ENCODE data around the gene SEC61B. TPM values are rescaled to one million over a fixed set of nuclear protein-coding genes. Genes with fewer than 3 reads are reported as not detected.

The SEC61B gene
- 100 to 1,000 TPM; 408 to 447 (median 440) TPM for polyA plus RNA-seq

DNA sequence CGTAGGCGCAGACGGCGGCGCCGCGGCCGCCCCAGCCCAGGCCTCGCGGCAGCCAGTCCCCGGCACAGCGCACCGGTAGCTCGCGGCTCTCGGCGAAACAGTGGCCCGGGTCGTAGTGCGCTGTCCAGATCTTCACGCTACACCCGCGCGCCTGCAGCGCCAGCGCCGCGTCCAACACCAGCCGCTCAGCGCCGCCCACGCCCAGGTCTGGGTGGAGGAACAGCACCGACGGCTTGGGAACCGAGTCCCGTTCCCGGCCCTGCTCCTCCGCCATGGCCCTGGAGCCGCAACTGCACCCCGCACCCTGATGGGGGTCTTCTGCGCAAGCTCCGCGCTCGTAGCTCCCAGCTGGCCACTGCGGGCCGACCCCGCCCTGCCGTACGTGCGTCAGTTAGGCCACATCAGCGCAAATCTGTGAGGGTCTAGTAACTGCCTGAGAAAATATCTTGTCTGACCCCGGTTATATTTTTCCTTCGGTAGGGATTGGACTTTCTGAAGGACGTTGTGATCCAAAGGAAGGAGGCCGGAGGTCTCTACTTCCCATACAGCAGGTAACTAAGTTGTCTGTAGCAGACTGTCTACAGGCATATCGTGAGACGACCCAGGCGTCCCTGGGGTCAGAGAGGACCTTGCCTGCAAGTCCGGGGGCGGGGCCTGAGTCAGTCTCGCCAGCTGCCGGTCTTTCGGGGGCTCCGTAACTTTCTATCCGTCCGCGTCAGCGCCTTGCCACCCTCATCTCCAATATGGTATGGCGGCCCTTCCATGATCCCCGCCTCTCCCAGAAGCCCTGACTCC, at the start of gene SEC61B, which contains the start of gene ALG2:
SEC61B (plus strand) TSS at position 662 of the 795 bp plus-strand sequence; CDS start at position 744, 82 bp downstream.
ALG2 (minus strand) TSS at position 322 of the 795 bp plus-strand sequence; CDS start at position 274, 48 bp downstream.
- H3K4me1 Mint-ChIP-seq, result peaks cover 70 to 94% of the 10 kb centered on the region in 2 donors
- peak within 1 kb of the TSS; percentile 100 for H3K27ac Mint-ChIP-seq
- H3K9me3 Mint-ChIP-seq, result peaks cover 0 to 2% (median 0%) of the 10 kb centered on the region in 6 donors
- peak within 1 kb of the TSS; percentile 99 to 100 (median 99) for H3K4me3 Mint-ChIP-seq
- H3K27me3 Mint-ChIP-seq (ENCODE audit: low read depth in 3 of 3), result peaks cover 9 to 16% (median 9%) of the 10 kb centered on the region in 3 donors
- H3K36me3 Mint-ChIP-seq, result peaks cover 0 to 12% (median 11%) of the 10 kb centered on the region in 3 donors
- peak; percentile 96 to 97 (median 96) for DNase-seq

DNA sequence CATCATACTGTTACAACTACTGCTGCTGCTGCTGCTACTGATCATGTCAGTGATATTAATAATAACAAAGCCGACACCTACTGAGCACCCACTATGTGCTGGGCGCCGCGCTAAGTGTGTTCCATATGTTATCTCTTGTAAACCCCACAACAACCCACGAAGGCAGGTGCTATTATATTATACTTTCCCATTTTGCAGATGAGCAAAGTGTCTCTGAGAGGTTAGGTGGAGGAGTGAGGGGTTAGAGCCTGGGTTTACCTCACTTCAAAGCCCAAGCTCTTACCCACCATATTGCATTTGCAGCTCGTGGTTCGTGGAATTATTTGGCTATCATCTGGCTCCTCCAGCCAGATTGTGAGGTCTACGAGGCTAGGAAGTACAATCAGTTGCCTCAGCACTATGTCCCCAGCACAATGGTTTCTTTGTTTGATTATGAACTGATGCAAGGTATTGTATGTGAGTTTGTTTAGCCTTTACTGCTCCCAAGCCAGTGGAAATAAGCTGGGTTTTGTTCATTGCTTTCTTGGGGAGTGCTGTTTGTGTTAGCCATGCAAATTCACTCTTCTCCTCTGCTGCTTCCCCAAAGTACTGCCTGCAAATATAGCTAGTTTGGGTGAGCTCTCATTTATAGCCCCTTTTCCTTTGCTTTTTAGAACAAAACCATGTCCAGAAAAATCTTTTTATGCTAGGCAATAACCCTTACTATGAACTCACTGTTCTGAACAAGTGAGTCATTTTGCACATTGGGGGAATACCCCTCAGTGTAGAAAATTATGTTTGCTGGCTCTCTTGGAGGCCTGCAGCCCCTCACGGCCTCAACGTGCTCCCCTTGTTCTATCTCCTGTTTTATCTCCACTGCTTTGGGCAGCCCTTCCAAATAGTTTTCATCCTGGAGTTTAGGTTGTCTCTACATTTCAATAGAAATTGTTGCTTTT, 48.2 kb upstream of the SEC61B start:
- H3K27me3 Mint-ChIP-seq (ENCODE audit: low read depth in 3 of 3), result peaks cover 2 to 5% (median 2%) of the 10 kb centered on the region in 3 donors
- peaks cover 0 to 2% (median 0%) of the 10 kb centered on the region in 6 donors for H3K9me3 Mint-ChIP-seq
- H3K4me3 Mint-ChIP-seq, result no peak overlapping the region
- peaks cover 0 to 15% (median 0%) of the 10 kb centered on the region in 3 donors for H3K36me3 Mint-ChIP-seq
- no peak for DNase-seq
- no peaks in the 10 kb centered on the region for H3K4me1 Mint-ChIP-seq
- no peak overlapping the region for H3K27ac Mint-ChIP-seq

- no peak for DNase-seq
- H3K27ac Mint-ChIP-seq, result no peak overlapping the region
- H3K9me3 Mint-ChIP-seq, result no peaks in the 10 kb centered on the region
- peaks cover 0 to 6% (median 2%) of the 10 kb centered on the region in 3 donors for H3K27me3 Mint-ChIP-seq (ENCODE audit: low read depth in 3 of 3)
- no peak overlapping the region for H3K4me3 Mint-ChIP-seq
- H3K4me1 Mint-ChIP-seq, result peaks cover 2 to 17% of the 10 kb centered on the region in 2 donors
- peaks cover 0 to 9% (median 0%) of the 10 kb centered on the region in 3 donors for H3K36me3 Mint-ChIP-seq
These were observed 45.5 kb upstream of the SEC61B start for GRCh38 chr9:99176527-99177013.

DNA sequence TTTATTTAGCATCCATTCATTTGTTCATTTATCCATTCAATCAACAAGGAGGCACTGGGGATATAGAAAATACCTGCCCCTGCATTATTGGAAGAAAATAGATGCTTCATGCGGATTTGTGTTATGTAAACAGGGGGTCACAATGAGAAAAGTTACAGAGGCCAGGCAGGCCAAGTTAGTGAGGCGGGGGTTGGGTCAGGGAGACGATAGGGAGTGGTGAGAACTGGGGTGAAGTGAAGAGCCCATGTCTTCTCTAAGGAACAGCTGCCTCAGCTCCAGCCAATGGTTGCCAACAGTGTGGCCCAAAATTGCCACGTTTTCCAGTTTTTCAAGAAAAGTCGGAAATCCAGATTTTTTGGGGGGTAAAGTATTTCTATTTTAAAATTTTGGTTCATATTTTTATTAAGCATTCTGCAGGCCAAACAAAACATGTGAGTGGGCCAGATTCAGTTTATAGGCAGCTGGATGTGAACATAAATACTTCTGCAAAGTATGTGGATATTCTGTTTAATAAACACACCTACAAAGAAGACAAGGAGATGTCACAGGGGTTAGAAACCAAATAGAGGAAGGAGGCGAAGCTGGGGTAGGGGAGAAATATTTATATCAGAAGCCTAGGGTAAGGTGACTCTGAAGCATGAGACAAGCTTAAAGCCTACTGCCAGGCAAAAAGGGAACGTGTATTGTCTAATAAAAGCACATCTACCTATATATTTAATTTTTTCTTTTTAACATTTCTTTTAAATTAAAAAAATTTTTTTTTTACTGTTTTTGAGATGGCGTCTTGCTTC, 44.3 kb upstream of the SEC61B start:
- no peak for DNase-seq
- Mint-ChIP-seq H3K4me1 (peaks cover 6 to 28% of the 10 kb centered on the region in 2 donors), H3K4me3 (no peak overlapping the region), H3K9me3 (no peaks in the 10 kb centered on the region), H3K27me3 (ENCODE audit: low read depth in 3 of 3) (peaks cover 0 to 5% (median 0%) of the 10 kb centered on the region in 3 donors), H3K36me3 (peaks cover 0 to 3% (median 0%) of the 10 kb centered on the region in 3 donors), H3K27ac (no peak overlapping the region)

- H3K36me3 Mint-ChIP-seq, result no peaks in the 10 kb centered on the region
- H3K27me3 Mint-ChIP-seq (ENCODE audit: low read depth in 3 of 3), result peaks cover 0 to 5% (median 0%) of the 10 kb centered on the region in 3 donors
- no peak overlapping the region for H3K4me3 Mint-ChIP-seq
- no peaks in the 10 kb centered on the region for H3K9me3 Mint-ChIP-seq
- H3K27ac Mint-ChIP-seq, result no peak overlapping the region
- no peak for DNase-seq
- H3K4me1 Mint-ChIP-seq, result peaks cover 8 to 30% of the 10 kb centered on the region in 2 donors
These were observed 42.9 kb upstream of the SEC61B start for GRCh38 chr9:99178912-99179872.

DNA sequence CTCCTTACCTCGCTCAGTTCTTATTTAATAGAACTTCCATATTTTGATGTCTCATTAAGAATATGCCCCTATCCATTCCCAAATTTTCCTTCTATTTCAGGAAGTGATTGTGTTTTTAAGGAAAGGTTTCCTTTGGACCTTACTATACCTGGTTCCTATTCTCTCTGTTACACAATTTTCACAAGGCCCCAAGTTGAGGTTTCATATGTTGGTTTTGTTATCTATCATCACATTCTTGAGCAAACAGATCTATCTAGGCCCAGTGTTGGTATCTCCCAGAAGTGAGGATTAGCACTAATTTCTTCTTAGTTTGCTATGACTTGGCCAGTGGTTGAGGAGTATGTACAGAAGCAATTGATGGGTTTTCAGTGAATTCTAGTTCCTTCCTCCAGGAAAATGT, 41.9 kb upstream of the SEC61B start:
- H3K4me1 Mint-ChIP-seq, result peaks cover 18 to 37% of the 10 kb centered on the region in 2 donors
- no peak for DNase-seq
- H3K27ac Mint-ChIP-seq, result no peak overlapping the region
- no peaks in the 10 kb centered on the region for H3K9me3 Mint-ChIP-seq
- peaks cover 0 to 5% (median 0%) of the 10 kb centered on the region in 3 donors for H3K27me3 Mint-ChIP-seq (ENCODE audit: low read depth in 3 of 3)
- no peaks in the 10 kb centered on the region for H3K36me3 Mint-ChIP-seq
- H3K4me3 Mint-ChIP-seq, result no peak overlapping the region

DNA sequence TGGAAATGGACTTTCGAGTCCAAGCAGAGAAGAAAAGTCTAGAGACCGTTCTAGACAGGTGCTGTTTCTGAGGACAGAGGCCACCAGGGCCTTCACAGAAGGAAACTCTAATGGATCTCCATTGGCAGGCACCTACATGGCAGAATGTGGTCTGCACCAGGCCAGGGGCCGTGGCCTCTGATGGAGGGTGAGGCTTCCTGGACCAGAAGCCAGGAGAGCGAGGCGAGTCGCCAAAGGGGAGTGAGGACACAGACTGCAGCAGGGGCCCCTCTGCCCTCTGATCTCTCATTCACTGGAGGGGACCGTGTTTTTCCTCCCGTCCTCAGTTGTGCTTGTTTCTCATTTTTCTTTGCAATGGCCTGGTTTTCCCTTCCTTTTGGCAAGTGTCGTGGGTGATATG, 41.4 kb upstream of the SEC61B start:
- H3K27ac Mint-ChIP-seq, result no peak overlapping the region

DNA sequence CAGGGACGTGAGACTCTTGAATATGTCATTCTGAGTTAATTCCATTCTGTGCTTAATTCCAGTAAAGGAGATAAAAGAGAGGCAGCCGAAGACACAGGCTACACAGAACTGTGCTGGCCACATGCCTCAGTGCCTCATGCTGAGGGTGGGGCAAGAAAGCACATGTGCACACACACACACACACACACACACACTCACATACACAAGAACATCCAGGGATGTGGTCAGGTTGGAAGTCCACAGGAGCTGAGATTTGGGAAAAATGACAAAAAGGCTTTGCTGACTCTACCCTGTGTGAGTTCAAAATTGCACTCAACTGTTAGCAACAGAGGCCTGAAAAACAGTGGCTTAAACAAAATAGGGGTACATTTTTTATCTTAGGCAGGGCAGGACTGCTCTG, 40.9 kb upstream of the SEC61B start:
- peaks cover 0 to 5% (median 0%) of the 10 kb centered on the region in 3 donors for H3K27me3 Mint-ChIP-seq (ENCODE audit: low read depth in 3 of 3)
- peak overlapping the region; percentile 25 to 82 (median 40) for H3K27ac Mint-ChIP-seq
- no peak for DNase-seq
- H3K4me1 Mint-ChIP-seq, result peaks cover 21 to 37% of the 10 kb centered on the region in 2 donors
- H3K36me3 Mint-ChIP-seq, result no peaks in the 10 kb centered on the region
- no peak overlapping the region for H3K4me3 Mint-ChIP-seq
- H3K9me3 Mint-ChIP-seq, result no peaks in the 10 kb centered on the region

More for the DNA sequence above, 41.4 kb upstream of the SEC61B start:
- Mint-ChIP-seq H3K27me3 (ENCODE audit: low read depth in 3 of 3) (peaks cover 0 to 5% (median 0%) of the 10 kb centered on the region in 3 donors), H3K4me3 (no peak overlapping the region), H3K36me3 (no peaks in the 10 kb centered on the region), H3K4me1 (peaks cover 21 to 37% of the 10 kb centered on the region in 2 donors), H3K9me3 (no peaks in the 10 kb centered on the region)
- no peak for DNase-seq

GRCh38 chr9:99181621-99182020, 40.5 kb upstream of the SEC61B start:
- Mint-ChIP-seq H3K4me1 (peaks cover 21 to 37% of the 10 kb centered on the region in 2 donors), H3K27ac (peak overlapping the region in 4 of 6 donors; percentile 27 to 46 (median 39)), H3K27me3 (ENCODE audit: low read depth in 3 of 3) (peaks cover 0 to 5% (median 0%) of the 10 kb centered on the region in 3 donors), H3K36me3 (no peaks in the 10 kb centered on the region), H3K4me3 (no peak overlapping the region), H3K9me3 (no peaks in the 10 kb centered on the region)
- peak in 2 of 3 donors; percentile 10 to 36 for DNase-seq

DNA sequence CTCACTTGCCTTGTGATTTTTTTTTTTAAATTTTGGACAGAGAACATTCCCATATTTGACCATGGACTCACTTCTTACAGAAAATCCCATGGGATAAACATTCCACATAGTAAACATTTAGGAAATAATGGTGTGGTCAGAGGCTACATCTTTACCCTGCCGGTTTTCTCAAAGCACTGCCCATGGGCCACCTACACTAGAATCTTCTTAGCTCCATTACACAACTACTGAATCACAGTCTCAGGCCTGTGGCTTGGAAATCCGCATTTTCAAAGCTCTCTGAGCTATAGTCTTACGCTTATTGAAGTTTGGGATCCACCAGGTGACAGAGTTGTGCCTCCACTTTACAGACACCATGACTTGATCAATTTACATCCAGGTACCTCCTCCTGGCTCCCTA, 39.7 kb upstream of the SEC61B start:
- Mint-ChIP-seq H3K27me3 (ENCODE audit: low read depth in 3 of 3) (peaks cover 0 to 4% (median 0%) of the 10 kb centered on the region in 3 donors), H3K4me3 (no peak overlapping the region), H3K9me3 (no peaks in the 10 kb centered on the region), H3K36me3 (no peaks in the 10 kb centered on the region), H3K4me1 (peaks cover 21 to 37% of the 10 kb centered on the region in 2 donors), H3K27ac (no peak overlapping the region)
- DNase-seq, result no peak

GRCh38 chr9:99183616-99184015, 38.5 kb upstream of the SEC61B start:
- Mint-ChIP-seq H3K4me1 (peaks cover 21 to 37% of the 10 kb centered on the region in 2 donors), H3K4me3 (no peak overlapping the region), H3K27ac (peak overlapping the region in 2 of 6 donors; percentile 69 to 77), H3K9me3 (no peaks in the 10 kb centered on the region), H3K36me3 (no peaks in the 10 kb centered on the region), H3K27me3 (ENCODE audit: low read depth in 3 of 3) (peaks cover 0 to 4% (median 0%) of the 10 kb centered on the region in 3 donors)
- no peak for DNase-seq

- peak overlapping the region in 5 of 6 donors; percentile 74 to 83 (median 82) for H3K27ac Mint-ChIP-seq
- no peak for DNase-seq
- H3K9me3 Mint-ChIP-seq, result no peaks in the 10 kb centered on the region
- H3K4me3 Mint-ChIP-seq, result peak overlapping the region in 2 of 5 donors; percentile 36
- peaks cover 0 to 4% (median 0%) of the 10 kb centered on the region in 3 donors for H3K27me3 Mint-ChIP-seq (ENCODE audit: low read depth in 3 of 3)
- H3K4me1 Mint-ChIP-seq, result peaks cover 21 to 37% of the 10 kb centered on the region in 2 donors
- no peaks in the 10 kb centered on the region for H3K36me3 Mint-ChIP-seq
These were observed 38.0 kb upstream of the SEC61B start for GRCh38 chr9:99184110-99184474.
